Measurements from ENCODE around the gene NPC1L1. TPM values are rescaled to one million over a fixed set of nuclear protein-coding genes. Genes with fewer than 3 reads are reported as not detected.
A peak's percentile ranks its signal among the peaks of the same experiment; 100 is the strongest.
"Not testable (repeated sequence)": the region's sequence is repeated elsewhere in the genome, so short reads cannot be mapped to it uniquely, and the experiment has no call there.

NPC1L1 gene
- total and polyA plus RNA-seq, 2 donors from 2014 or later: 0.88 to 2.4 TPM

DNA sequence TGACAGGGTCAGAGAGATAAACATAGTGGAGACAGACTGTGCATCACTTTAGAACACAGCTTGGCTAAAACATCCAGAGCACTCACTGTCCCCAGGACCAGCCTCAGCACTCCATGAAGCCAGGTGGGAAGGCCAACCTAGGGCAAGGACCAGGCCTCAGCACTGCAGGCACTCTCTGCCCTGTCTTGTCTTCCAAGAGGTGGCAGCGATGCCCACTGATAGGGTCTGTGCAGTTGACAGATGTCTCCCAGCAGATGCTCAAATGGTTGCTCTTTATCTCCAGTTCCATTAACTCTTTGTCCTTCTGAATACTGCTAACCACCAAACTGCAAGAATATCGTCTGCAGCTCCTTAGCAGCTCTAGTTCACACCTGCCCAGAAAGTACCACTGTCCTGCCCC is 23.5 kb upstream of the NPC1L1 start:
- FAIRE-seq (no peak), DNase-seq (no peak)
- TF ChIP-seq, protein P1, sequence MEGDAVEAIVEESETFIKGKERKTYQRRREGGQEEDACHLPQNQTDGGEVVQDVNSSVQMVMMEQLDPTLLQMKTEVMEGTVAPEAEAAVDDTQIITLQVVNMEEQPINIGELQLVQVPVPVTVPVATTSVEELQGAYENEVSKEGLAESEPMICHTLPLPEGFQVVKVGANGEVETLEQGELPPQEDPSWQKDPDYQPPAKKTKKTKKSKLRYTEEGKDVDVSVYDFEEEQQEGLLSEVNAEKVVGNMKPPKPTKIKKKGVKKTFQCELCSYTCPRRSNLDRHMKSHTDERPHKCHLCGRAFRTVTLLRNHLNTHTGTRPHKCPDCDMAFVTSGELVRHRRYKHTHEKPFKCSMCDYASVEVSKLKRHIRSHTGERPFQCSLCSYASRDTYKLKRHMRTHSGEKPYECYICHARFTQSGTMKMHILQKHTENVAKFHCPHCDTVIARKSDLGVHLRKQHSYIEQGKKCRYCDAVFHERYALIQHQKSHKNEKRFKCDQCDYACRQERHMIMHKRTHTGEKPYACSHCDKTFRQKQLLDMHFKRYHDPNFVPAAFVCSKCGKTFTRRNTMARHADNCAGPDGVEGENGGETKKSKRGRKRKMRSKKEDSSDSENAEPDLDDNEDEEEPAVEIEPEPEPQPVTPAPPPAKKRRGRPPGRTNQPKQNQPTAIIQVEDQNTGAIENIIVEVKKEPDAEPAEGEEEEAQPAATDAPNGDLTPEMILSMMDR (IDR thresholded peaks at IDR 0.05; ENCODE audit: borderline replicate concordance, extremely low read depth, insufficient read depth): no peak
- Histone ChIP-seq H3K27me3 (ENCODE audit: control insufficient read depth, insufficient read depth, low read length) (no peaks in the 10 kb centered on the region), H3K36me3 (ENCODE audit: control insufficient read depth in 2 of 3, insufficient read depth in 3 of 3, low read length in 3 of 3) (peaks cover 11 to 42% (median 33%) of the 10 kb centered on the region in 3 donors), H3K9me3 (ENCODE audit: control insufficient read depth in 2 of 3, insufficient read depth in 1 of 3, low read length in 3 of 3) (no peaks in the 10 kb centered on the region), H3K9ac (ENCODE audit: low read length in 3 of 3) (no peak overlapping the region), H3K27ac (ENCODE audit: low read depth in 2 of 2, low read length in 2 of 2) (no peak overlapping the region), H3K4me1 (ENCODE audit: control insufficient read depth in 2 of 3, insufficient read depth in 2 of 3, low read depth in 1 of 3, low read length in 3 of 3) (peaks cover 0 to 9% (median 0%) of the 10 kb centered on the region in 3 donors), H3K4me3 (ENCODE audit: low read length in 3 of 3) (no peak overlapping the region)
- intact Hi-C loops (cut with DNase I): no loop called here

DNA sequence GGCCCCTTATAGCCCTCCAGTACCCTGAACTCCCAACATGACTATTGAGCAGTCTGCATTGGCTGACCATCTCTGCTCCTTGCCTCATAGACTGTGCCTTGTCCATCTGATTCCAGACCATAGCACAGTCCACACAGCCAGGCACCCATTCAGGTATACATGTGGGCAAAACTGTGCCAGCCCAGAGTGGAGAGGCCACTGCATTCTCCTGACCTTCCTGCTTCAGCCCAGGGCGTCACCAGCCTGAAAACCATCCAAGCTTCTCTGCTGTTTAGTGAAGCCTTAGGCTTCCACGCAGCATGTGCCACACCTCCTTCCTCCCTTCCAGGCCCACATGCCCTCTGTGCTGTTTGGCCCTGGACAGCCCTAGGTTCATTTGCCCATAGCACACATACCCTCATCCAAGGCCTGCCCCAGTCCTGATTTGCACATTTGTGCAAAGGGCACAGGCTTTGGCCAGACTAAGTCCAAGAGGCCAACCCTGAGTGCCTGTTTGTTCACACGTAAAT is 22.1 kb upstream of the NPC1L1 start:
- H3K4me3 ChIP-seq (ENCODE audit: low read length in 3 of 3): no peak overlapping the region
- peaks cover 0 to 8% (median 0%) of the 10 kb centered on the region in 3 donors for H3K4me1 ChIP-seq (ENCODE audit: control insufficient read depth in 2 of 3, insufficient read depth in 2 of 3, low read depth in 1 of 3, low read length in 3 of 3)
- no peak for FAIRE-seq
- H3K27me3 ChIP-seq (ENCODE audit: control insufficient read depth, insufficient read depth, low read length): no peaks in the 10 kb centered on the region
- no peak overlapping the region for H3K27ac ChIP-seq (ENCODE audit: low read depth in 2 of 2, low read length in 2 of 2)
- TF ChIP-seq, protein P1 (IDR thresholded peaks at IDR 0.05; ENCODE audit: borderline replicate concordance, extremely low read depth, insufficient read depth): no peak
- intact Hi-C loops (cut with DNase I): no loop called here
- peaks cover 4 to 29% (median 23%) of the 10 kb centered on the region in 3 donors for H3K36me3 ChIP-seq (ENCODE audit: control insufficient read depth in 2 of 3, insufficient read depth in 3 of 3, low read length in 3 of 3)
- no peak overlapping the region for H3K9ac ChIP-seq (ENCODE audit: low read length in 3 of 3)
- no peak for DNase-seq
- H3K9me3 ChIP-seq (ENCODE audit: control insufficient read depth in 2 of 3, insufficient read depth in 1 of 3, low read length in 3 of 3): no peaks in the 10 kb centered on the region

DNA sequence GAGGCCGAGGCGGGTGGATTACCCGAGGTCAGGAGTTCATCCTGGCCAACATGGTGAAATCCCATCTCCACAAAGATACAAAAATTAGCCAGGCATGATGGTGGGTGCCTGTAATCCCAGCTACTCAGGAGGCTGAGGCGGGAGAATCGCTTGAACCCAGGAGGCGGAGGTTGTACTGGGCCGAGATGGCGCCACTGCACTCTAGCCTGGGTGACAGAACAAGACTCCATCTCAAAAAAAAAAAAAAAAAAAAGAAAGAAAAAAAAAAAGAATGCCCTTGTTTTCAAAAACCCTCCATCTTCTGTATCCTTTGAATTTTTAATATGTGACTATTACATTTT is 21.5 kb upstream of the NPC1L1 start:
- FAIRE-seq; H3K4me1 ChIP-seq (ENCODE audit: control insufficient read depth in 2 of 3, insufficient read depth in 2 of 3, low read depth in 1 of 3, low read length in 3 of 3); intact Hi-C loops (cut with DNase I); H3K9me3 ChIP-seq (ENCODE audit: control insufficient read depth in 2 of 3, insufficient read depth in 1 of 3, low read length in 3 of 3); H3K4me3 ChIP-seq (ENCODE audit: low read length in 3 of 3); H3K27ac ChIP-seq (ENCODE audit: low read depth in 2 of 2, low read length in 2 of 2); H3K9ac ChIP-seq (ENCODE audit: low read length in 3 of 3); DNase-seq; H3K27me3 ChIP-seq (ENCODE audit: control insufficient read depth, insufficient read depth, low read length): not testable (repeated sequence)
- peaks cover 2 to 22% (median 17%) of the 10 kb centered on the region in 3 donors for H3K36me3 ChIP-seq (ENCODE audit: control insufficient read depth in 2 of 3, insufficient read depth in 3 of 3, low read length in 3 of 3)

DNA sequence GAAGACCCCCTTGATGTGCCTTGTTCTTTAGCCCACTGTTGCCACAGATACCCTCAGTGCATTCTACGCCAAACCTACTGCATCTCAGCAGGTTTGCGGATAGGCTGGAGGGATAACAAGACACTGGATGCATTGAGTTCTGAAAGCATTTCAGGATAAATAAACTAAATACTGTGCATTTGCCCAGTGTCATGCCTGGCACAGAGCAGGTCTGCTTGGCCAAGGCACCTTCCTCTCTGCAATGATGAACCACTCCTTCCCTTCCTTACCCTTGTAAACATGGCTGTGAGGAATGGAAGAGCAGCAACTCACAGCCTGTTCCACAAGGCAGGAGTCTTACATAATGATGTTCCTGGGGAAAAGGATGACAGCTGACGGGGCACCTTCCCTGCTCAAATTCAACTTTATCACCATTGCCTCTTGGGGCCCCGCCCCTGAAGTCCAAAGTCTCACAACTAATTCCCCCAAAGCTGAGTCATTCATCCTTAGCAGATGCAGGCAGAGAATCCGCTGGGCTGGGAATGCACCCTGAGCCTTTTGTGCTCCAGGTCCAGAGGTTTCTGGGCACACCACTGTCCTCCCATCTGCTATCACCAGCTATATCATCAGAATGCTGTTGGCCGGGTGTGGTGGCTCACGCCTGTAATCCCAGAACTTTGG is 21.0 kb upstream of the NPC1L1 start:
- intact Hi-C loops (cut with DNase I): no loop called here
- DNase-seq: peak in 1 of 5 donors; percentile 39
- H3K9ac ChIP-seq (ENCODE audit: low read length in 3 of 3): no peak overlapping the region
- H3K36me3 ChIP-seq (ENCODE audit: control insufficient read depth in 2 of 3, insufficient read depth in 3 of 3, low read length in 3 of 3): peaks cover 2 to 17% (median 13%) of the 10 kb centered on the region in 3 donors
- TF ChIP-seq, protein P1 (IDR thresholded peaks at IDR 0.05; ENCODE audit: borderline replicate concordance, extremely low read depth, insufficient read depth): no peak
- H3K4me3 ChIP-seq (ENCODE audit: low read length in 3 of 3): no peak overlapping the region
- FAIRE-seq: no peak
- no peaks in the 10 kb centered on the region for H3K27me3 ChIP-seq (ENCODE audit: control insufficient read depth, insufficient read depth, low read length)
- no peak overlapping the region for H3K27ac ChIP-seq (ENCODE audit: low read depth in 2 of 2, low read length in 2 of 2)
- H3K4me1 ChIP-seq (ENCODE audit: control insufficient read depth in 2 of 3, insufficient read depth in 2 of 3, low read depth in 1 of 3, low read length in 3 of 3): peaks cover 0 to 7% (median 0%) of the 10 kb centered on the region in 3 donors
- H3K9me3 ChIP-seq (ENCODE audit: control insufficient read depth in 2 of 3, insufficient read depth in 1 of 3, low read length in 3 of 3): no peaks in the 10 kb centered on the region
